ENCODE measurements around the gene PIEZO1.
"Not testable (repeated sequence)": the region's sequence is repeated elsewhere in the genome, so short reads cannot be mapped to it uniquely, and the experiment has no call there.

The PIEZO1 gene

GRCh38 chr16:88781140-88782077 is 3.6 kb downstream of the PIEZO1 start:
- DNase-seq: peak; percentile 88

GRCh38 chr16:88780142-88781062 is 4.6 kb downstream of the PIEZO1 start:
- DNase-seq: no peak

DNA sequence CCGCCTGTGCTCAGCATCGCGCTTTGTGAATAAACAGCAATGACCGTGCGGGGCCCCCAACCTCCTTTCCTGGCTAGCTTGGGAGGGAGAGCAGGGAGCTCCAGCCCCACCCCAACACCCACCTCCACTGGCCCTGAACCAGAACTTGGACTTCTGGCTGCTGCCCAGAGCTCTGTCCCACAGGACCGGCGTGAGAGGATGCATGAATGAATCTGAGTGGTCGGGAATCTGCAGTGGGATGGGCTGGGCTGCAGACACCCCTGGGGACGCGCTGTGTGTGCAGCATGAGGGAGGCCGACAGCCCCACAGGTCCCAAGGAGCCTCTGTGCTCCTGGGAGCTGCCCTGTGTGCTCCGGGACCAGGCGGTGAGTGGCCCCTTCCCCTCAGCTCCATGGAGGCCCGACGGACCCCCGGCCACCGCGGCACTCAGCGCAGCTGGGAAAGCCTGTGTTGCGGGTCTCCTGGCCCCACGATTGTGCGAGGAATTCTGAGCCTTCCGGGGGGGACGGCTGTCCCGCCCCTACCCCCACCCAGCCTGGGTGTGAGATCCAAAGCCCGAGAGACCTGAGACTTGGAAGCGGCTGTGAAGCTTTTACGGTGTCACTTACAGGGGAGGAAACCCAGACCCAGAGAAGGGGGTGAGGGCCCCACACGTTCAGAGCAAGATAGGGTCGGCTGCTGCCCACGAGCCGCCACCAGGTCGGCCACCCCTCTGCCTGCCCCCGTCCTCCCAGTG is 5.4 kb downstream of the PIEZO1 start:
- no peak for DNase-seq

GRCh38 chr16:88778541-88779065 is 6.4 kb downstream of the PIEZO1 start:
- DNase-seq: no peak

GRCh38 chr16:88778271-88778525 is 6.8 kb downstream of the PIEZO1 start:
- no peak for DNase-seq

GRCh38 chr16:88777471-88778270 is 7.3 kb downstream of the PIEZO1 start:
- DNase-seq: no peak

- DNase-seq: no peak
These were observed 9.2 kb downstream of the PIEZO1 start for GRCh38 chr16:88775825-88776224.

DNA sequence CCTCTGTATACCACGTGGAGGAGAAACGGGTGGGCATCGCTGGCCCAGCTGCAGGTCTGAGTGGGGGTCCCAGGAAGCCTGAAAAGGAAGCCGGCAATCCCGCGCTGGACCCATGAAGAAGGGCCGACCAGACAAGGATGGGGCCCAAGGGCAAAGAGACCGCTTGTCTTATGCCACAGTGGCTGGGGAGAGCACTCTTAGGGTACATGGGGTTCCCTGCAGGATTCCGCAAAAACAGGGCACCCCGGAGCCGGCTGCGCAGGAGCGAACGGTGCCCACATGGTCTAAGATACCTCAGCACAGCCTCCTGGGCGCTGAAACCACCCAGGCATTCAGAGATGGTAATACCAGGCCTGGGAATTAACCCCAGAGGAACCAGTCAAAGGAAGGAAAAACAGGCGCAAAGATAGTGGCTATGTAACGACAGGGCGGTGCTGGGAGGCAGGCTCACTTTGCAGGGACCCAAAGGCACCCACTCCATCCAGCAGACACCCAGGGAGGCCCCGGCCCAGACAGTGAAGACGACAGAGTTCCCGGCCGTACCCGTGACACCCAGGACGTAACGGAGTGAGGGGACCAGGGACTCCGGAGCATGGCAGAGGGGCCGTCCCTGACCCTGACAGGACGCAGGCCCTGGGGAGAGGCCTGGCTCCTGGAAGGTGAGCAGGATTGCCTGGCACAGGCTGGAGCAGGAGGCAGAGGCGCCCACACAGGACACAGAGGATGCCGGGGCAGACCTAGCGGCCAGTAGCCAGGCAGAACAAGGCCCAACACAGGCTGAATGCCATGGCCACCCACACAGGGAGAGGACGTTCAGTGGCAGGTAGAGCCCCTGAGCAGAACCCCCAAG is 10.3 kb downstream of the PIEZO1 start:
- no peak for DNase-seq

GRCh38 chr16:88773812-88774291 is 11.2 kb downstream of the PIEZO1 start:
- no peak for DNase-seq

DNA sequence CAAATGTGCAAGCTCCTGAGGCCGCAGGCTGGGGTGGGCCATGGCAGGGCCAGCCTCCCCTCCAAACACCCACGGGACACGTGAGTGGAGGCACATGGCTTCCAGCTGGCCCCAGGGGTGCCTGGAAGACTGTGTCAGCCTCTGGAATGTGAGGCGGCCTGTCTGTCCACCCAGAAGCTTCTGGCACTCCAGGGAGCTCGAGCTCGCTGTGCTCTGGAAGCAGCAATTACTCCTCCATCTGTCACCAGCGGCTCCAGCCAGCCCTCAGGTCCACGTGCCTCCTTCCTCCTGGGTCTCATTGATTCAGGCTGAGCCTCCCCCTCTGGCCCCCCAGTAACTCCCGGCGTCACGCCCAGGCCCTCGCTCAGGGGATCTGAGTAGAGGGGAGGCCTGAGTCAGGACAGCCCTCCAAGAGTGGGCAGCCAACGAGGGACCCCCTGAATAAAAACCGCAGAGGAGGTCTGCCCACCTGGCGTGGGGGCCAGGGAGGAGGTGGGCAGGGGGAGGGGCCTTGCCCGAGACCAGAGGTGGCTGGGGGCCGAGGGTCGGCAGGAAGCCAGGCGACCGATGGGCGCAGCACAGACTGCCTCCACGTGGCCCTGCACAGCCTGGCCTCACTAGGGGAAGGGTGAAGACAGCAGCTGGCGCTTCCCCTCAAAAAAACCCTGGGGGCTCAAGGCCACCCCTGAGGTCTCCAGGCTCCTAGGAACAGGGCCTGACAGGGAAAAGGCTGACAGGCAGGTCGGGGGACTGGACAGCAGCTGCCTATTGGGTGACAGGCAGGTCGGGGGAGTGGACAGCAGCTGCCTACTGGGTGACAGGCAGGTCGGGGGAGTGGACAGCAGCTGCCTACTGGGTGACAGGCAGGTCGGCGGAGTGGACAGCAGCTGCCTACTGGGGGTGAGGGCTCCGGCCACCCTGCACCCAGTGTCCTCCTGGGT is 11.9 kb downstream of the PIEZO1 start:
- no peak for DNase-seq

GRCh38 chr16:88771781-88772180 is 13.2 kb downstream of the PIEZO1 start:
- DNase-seq: not testable (repeated sequence)

DNA sequence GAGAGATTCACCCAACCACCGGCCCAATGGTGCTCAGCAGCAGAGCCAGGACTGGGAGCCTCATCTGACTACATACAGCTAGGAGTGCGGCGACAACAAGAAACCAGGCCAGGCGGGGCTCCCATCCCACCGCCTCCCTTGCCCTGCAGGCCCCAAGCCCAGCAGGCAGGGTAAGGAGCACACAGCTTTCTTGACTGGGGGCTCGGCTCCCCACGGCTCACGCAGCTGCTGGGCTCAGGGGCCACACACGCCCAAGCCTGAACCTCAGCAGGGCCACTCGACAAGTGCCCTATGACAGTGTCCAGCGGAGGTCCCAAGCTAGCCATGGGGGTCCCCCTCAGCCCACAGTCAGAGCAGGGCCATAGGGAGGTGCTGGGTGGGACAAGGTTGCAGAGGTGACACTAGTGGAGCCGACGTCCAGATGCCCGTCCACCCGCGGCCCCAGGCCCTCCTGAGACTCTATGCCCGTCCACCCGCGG is 13.7 kb downstream of the PIEZO1 start:
- DNase-seq: no peak

DNA sequence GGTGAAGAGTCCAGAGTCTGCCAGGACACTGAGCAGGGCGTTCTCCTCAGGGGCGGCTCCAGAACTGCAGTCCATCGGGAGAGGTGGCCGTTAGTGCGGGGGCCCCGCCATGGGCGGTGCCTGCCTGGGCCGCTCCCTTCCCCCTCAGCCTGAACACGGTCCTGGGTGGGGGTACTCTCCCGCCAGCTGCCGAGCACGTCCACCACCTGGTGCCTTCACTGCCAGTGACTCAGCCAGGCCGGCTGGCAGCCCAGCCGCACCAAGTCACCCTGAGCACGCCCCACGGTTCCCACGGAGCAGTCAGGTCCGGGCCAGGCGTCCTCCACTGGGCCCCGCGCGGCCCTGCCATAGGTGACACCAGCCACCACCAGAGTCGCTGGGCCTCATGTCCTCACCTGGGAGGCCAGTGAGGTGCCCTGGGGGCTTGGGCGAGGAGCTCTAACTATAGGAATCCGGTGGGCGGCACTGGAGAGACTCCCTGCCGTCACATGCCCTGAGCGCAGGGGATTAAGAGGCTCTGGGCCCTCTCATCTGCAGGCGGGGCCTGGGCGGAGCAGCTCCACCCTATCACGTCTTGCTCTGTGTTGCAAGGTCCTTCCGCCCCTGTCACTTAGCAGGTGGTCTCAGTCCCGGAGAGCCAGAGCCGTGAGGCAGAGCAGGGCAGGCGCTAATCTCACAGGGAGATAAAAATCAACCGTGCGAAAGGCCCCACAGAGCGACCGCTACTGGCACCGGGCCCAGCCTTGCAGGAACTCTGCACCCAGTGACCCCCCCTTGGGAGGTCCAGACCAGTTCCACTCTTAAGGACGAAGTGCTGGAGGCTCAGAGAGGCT is 14.3 kb downstream of the PIEZO1 start:
- DNase-seq: peak; percentile 75

- DNase-seq: peak; percentile 66
These were observed 15.2 kb downstream of the PIEZO1 start for GRCh38 chr16:88769617-88770460.

DNA sequence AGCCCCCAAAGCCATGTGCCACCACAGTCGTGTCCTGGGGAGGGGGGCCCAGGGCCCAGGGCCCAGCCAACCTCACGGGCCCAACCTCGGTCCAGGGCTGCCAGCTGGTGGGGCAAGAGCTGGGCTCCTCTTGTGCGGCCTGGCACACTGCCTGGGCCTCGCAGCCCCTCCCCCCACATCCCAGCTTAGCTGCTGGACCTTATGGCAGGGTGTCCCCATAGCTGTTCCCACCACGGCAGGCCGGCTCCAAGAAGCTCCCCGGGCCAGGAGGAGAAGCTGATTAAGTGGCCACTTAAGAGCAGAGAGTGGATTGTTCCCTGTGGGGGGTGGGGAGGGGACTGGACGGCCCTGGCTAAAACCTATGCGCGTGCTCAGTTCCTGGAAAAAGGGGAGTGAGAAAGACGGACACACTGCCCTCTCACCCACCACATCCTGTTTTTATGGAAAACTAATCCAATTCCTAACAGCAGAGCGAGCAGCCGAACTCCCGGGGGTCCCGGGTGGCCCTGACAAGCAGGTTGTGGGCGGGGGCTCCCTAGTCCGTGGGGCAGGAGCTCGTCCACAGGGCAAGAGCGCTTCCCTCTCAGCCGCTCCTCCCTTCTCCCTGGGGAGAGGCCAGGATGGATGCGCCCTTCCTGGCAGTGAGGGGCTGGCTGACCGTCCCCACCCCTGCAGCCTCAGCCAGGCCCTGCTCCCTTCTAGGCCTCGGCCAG is 16.8 kb downstream of the PIEZO1 start:
- no peak for DNase-seq

DNA sequence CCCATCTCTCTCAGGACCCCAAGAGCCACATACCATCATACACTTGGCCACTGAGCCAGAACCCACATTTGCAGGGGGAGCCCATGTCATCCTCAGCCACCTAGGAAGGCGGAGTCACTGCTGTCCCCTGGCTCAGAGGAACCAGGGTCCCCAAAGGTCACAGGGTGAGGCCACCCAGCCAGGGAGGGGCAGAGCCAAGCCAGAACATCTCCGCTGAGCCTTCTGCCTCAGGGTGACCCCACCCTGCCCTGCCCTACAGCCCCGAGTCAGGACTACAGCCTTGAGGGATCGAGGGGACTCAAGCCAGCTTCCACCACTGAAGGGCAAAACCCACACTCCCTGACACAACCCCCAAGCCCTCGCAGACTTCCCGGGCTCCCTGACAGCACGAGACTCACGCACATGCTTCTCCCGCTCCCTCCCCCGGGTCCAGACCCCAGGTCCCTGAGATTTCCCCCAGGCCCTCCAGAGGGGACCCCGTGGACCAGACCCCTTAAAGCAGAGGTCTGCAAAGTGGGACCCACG is 17.4 kb downstream of the PIEZO1 start:
- DNase-seq: no peak

DNA sequence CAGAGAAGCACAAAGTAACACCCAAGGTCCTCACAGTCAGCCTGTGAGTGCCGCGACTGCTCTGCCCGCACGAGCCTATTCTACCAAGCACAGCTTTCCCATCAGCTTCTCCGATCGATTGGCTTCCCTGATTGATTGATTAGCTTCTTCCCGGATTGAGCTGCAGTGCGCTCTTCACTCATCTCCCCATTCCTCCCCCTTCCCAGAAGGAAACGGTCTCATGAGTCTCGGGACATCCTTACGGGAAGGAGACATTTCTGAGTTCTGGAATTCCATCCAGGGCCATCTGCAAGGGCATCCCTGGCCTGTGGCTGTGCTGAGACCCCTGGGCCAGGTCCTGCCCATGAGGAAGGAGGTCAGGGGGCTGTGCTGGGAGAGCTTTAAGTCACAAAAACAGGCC is 18.0 kb downstream of the PIEZO1 start:
- no peak for DNase-seq

Measured in activated CD8-positive, alpha-beta memory T cell treated with anti-CD3 and anti-CD28 coated beads for 24 hours (primary cell).